Loucy (cell line): ENCODE measurements around the gene TXNL4A.

Experiments
- H2AFZ ChIP-seq: fragments of 200-600 bp; sonication (generic); 2 replicates; pipeline ENCODE4 v1.6.0; 2016; ENCODE audit warnings: antibody characterized with exemption, mild to moderate bottlenecking, low read length, moderate library complexity
- H3F3A ChIP-seq: fragments of 200-600 bp; 2 replicates; pipeline ENCODE4 v1.6.0; 2016; ENCODE audit warnings: antibody characterized with exemption, low read depth, mild to moderate bottlenecking
- H3K27me3 ChIP-seq: fragments of 200-600 bp; sonication (generic); 2 replicates; pipeline ENCODE4 v1.6.1; 2014; ENCODE audit warnings: low read length, mild to moderate bottlenecking; ENCODE audit not compliant: insufficient read depth, poor library complexity, severe bottlenecking
- H3K36me3 ChIP-seq: fragments of 200-600 bp; sonication (generic); 2 replicates; pipeline ENCODE4 v1.6.1; 2016; ENCODE audit warnings: low read length; ENCODE audit not compliant: insufficient read depth
- H3K4me1 ChIP-seq: fragments of 200-600 bp; sonication (generic); 2 replicates; pipeline ENCODE4 v1.5.1; 2014; ENCODE audit warnings: low read length, mild to moderate bottlenecking; ENCODE audit not compliant: insufficient read depth, poor library complexity, severe bottlenecking
- H3K4me2 ChIP-seq: fragments of 200-600 bp; sonication (generic); 2 replicates; pipeline ENCODE4 v1.6.0; 2014; ENCODE audit warnings: antibody characterized with exemption, low read length, low read depth, mild to moderate bottlenecking; ENCODE audit not compliant: poor library complexity, severe bottlenecking
- H3K4me3 ChIP-seq: fragments of 200-600 bp; sonication (generic); 2 replicates; pipeline ENCODE4 v1.5.1; 2014; ENCODE audit warnings: low read length, mild to moderate bottlenecking, mixed read lengths; ENCODE audit not compliant: poor library complexity, severe bottlenecking
- H3K79me2 ChIP-seq: fragments of 200-600 bp; sonication (generic); 2 replicates; pipeline ENCODE4 v1.6.1; 2014; ENCODE audit warnings: low read length; ENCODE audit not compliant: insufficient read depth
- H3K9ac ChIP-seq: fragments of 200-600 bp; sonication (generic); 2 replicates; pipeline ENCODE4 v1.6.0; 2014; ENCODE audit warnings: mild to moderate bottlenecking, low read depth, low read length, moderate library complexity; ENCODE audit not compliant: poor library complexity, severe bottlenecking
- H3K9me2 ChIP-seq: fragments of 200-600 bp; sonication (generic); replicated peaks from 2 replicates; pipeline ENCODE4 v1.6.1; 2016; ENCODE audit warnings: low read depth, low read length, mixed read lengths
- H3K9me3 ChIP-seq: fragments of 200-600 bp; sonication (generic); 2 replicates; pipeline ENCODE4 v1.6.1; 2014; ENCODE audit warnings: mild to moderate bottlenecking, antibody characterized with exemption, low read length, low read depth; ENCODE audit not compliant: insufficient read depth
- H4K20me1 ChIP-seq: fragments of 200-600 bp; sonication (generic); 2 replicates; pipeline ENCODE4 v1.6.0; 2014; ENCODE audit warnings: antibody characterized with exemption, low read length, mild to moderate bottlenecking; ENCODE audit not compliant: insufficient read depth, poor library complexity, severe bottlenecking
- EZH2phosphoT487 ChIP-seq: fragments of 200-600 bp; IDR thresholded peaks from 2 replicates; pipeline ENCODE4 v1.6.1; 2018; ENCODE audit warnings: antibody characterized with exemption, mild to moderate bottlenecking, moderate library complexity, borderline replicate concordance
- TF ChIP-seq, protein P1 (sequence below): fragments of 200-600 bp; sonication (generic); conservative IDR thresholded peaks from 2 replicates; pipeline ENCODE4 v1.5.1; 2014; ENCODE audit warnings: mild to moderate bottlenecking, antibody characterized with exemption, low read length

Gene TXNL4A

DNA sequence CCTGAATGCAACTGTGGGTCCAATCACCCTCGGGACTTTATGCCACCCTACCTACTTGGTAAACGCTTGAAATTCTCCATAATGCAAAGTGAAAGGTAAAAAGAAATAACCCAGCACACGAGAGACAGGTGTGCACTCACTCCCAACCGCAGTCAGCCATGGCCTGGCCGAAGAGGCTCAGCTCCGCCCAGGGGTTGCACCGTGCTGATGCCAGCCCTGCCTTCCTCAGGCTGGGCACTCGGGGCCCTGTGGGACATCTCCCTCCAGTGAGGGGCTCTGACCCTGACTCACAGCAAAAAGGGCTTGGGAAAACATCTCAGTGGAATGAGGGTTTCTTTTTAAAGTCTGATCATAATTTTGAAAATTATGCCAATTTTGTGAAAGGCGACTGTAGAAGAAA lies 50.2 kb downstream of the TXNL4A start:
- H3K27me3 ChIP-seq = no peaks in the 10 kb centered on the region
- no peak overlapping the region for H3K4me2 ChIP-seq
- no peaks in the 10 kb centered on the region for H3K4me1 ChIP-seq
- no peaks in the 10 kb centered on the region for H3K9me2 ChIP-seq
- no peaks in the 10 kb centered on the region for H3K9me3 ChIP-seq
- H3K79me2 ChIP-seq = peaks cover 45% of the 10 kb centered on the region; the same call in 1 of the 2 replicates
- H3F3A ChIP-seq = no peaks in the 10 kb centered on the region
- no peaks in the 10 kb centered on the region for H4K20me1 ChIP-seq
- H3K36me3 ChIP-seq = peaks cover 51% of the 10 kb centered on the region; the same call in 1 of the 2 replicates
- no peak overlapping the region for H2AFZ ChIP-seq
- TF ChIP-seq EZH2phosphoT487 = no peak
- TF ChIP-seq, protein P1, sequence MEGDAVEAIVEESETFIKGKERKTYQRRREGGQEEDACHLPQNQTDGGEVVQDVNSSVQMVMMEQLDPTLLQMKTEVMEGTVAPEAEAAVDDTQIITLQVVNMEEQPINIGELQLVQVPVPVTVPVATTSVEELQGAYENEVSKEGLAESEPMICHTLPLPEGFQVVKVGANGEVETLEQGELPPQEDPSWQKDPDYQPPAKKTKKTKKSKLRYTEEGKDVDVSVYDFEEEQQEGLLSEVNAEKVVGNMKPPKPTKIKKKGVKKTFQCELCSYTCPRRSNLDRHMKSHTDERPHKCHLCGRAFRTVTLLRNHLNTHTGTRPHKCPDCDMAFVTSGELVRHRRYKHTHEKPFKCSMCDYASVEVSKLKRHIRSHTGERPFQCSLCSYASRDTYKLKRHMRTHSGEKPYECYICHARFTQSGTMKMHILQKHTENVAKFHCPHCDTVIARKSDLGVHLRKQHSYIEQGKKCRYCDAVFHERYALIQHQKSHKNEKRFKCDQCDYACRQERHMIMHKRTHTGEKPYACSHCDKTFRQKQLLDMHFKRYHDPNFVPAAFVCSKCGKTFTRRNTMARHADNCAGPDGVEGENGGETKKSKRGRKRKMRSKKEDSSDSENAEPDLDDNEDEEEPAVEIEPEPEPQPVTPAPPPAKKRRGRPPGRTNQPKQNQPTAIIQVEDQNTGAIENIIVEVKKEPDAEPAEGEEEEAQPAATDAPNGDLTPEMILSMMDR = no peak
- no peak overlapping the region for H3K4me3 ChIP-seq
- H3K9ac ChIP-seq = no peak overlapping the region

DNA sequence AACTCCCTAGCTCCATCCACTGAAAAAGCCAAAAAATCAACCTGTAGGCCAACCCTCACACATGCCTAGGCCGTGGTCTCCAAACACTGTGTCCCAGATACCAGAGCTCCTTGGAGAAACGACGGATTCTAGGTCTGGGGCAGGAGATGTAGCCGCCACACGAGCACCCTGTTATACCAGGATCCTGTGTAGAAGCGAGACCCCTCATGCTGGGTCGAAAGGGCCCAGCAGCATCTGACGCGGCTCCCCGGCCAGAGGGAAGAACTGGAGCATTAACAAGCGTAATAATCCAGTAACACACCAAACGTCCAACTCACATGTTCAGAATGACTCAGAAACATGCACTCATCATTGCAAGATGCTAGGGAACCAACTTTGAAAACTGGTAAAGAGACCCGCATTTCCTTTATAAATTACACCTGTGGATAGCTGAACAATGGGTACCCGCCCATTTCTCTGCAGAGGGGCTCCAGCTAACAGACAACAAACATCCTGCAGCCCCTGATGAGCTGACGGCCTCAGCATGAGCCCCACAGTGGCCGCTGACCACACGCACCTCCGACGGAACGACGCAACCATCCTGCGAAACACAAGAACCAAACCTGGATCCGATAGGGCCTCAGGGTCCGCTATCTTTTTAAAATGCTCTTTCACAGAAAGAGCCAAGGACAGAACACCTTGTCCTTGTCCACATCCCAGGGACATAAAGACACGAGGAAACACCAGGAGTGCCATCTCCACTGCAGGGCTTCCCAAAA lies 51.1 kb downstream of the TXNL4A start:
- no peaks in the 10 kb centered on the region for H4K20me1 ChIP-seq
- no peaks in the 10 kb centered on the region for H3F3A ChIP-seq
- peaks cover 45% of the 10 kb centered on the region; the same call in 1 of the 2 replicates for H3K79me2 ChIP-seq
- no peaks in the 10 kb centered on the region for H3K27me3 ChIP-seq
- H3K9me3 ChIP-seq = 0 out of 2 replicates have a peak, but pooled peaks cover 2% of the 10 kb centered on the region
- peaks cover 52% of the 10 kb centered on the region; the same call in 1 of the 2 replicates for H3K36me3 ChIP-seq
- no peak overlapping the region for H3K4me2 ChIP-seq
- H3K9ac ChIP-seq = no peak overlapping the region
- no peaks in the 10 kb centered on the region for H3K9me2 ChIP-seq
- H3K4me1 ChIP-seq = no peaks in the 10 kb centered on the region
- TF ChIP-seq EZH2phosphoT487 = no peak
- TF ChIP-seq, protein P1 = no peak
- H2AFZ ChIP-seq = no peak overlapping the region
- H3K4me3 ChIP-seq = no peak overlapping the region

DNA sequence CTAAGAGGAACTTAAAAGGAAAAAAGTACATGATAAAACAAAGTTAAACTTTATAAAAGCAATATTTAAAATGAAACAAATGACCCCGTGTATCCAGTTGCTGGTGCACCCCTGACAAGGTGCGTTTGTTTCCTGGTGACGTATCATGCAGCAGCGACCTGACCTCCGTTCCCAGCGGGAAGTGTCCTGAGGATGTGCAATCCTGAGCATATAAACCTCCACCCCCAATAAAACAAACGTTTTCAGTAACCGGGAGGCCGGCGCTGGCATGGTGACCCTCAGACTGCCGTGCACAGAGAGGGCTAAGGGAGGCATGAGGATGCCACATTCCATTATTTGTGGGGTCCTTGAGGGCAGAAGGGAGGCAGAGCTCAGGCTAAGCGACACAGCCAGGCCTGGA lies 51.7 kb downstream of the TXNL4A start:
- Histone ChIP-seq H2AFZ (no peak overlapping the region), H3K36me3 (peaks cover 46% of the 10 kb centered on the region; the same call in 1 of the 2 replicates), H3K79me2 (peaks cover 45% of the 10 kb centered on the region; the same call in 1 of the 2 replicates), H3K4me2 (no peak overlapping the region), H3F3A (no peaks in the 10 kb centered on the region), H3K27me3 (no peaks in the 10 kb centered on the region), H3K9me2 (no peaks in the 10 kb centered on the region), H3K9me3 (peaks cover 3% of the 10 kb centered on the region; the same call in 1 of the 2 replicates), H4K20me1 (no peaks in the 10 kb centered on the region), H3K4me1 (no peaks in the 10 kb centered on the region), H3K4me3 (no peak overlapping the region), H3K9ac (no peak overlapping the region)
- no peak for TF ChIP-seq EZH2phosphoT487
- TF ChIP-seq, protein P1 = no peak
